ENCODE measurements around the gene LDB3. TPM values are rescaled to one million over a fixed set of nuclear protein-coding genes. Genes with fewer than 3 reads are reported as not detected.

The LDB3 gene
- total RNA-seq, 1 experiment from 2014 or later = 0.04 TPM

- Histone ChIP-seq H3K27me3 (ENCODE audit: low read length) (no peaks in the 10 kb centered on the region), H3K9me3 (ENCODE audit: low read length) (no peaks in the 10 kb centered on the region), H3K9me2 (replicated peaks; ENCODE audit: low read length) (no peaks in the 10 kb centered on the region), H3K36me3 (ENCODE audit: low read depth, low read length) (no peaks in the 10 kb centered on the region), H3K27ac (ENCODE audit: low read length) (no peak overlapping the region), H3K4me3 (ENCODE audit: low read length) (no peak overlapping the region), H3K79me2 (ENCODE audit: low read length) (no peaks in the 10 kb centered on the region), H3F3A (ENCODE audit: low read length, unreplicated experiment) (no peaks in the 10 kb centered on the region), H3K9ac (ENCODE audit: low read length) (no peak overlapping the region), H3K4me1 (ENCODE audit: insufficient read depth, low read length) (no peaks in the 10 kb centered on the region), H2AFZ (ENCODE audit: low read length) (no peak overlapping the region), H4K20me1 (ENCODE audit: low read length) (no peaks in the 10 kb centered on the region), H3K4me2 (ENCODE audit: low read length) (no peak overlapping the region)
- CTCF ChIA-PET = no interaction called here
- POLR2A ChIA-PET (ENCODE audit: unreplicated experiment) = no interaction called here
- ATAC-seq (no peak), DNase-seq (no peak)
- no TSS peak for BruUV-seq (replicated peaks)
- intact Hi-C loops (cut with micrococcal nuclease) = no loop called here
- TF ChIP-seq EZH2 (IDR thresholded peaks at IDR 0.05; ENCODE audit: low read length, unreplicated experiment) (no peak), EZH2phosphoT487 (IDR thresholded peaks at IDR 0.05; ENCODE audit: borderline replicate concordance, low read length) (no peak)
- TF ChIP-seq, protein P1, sequence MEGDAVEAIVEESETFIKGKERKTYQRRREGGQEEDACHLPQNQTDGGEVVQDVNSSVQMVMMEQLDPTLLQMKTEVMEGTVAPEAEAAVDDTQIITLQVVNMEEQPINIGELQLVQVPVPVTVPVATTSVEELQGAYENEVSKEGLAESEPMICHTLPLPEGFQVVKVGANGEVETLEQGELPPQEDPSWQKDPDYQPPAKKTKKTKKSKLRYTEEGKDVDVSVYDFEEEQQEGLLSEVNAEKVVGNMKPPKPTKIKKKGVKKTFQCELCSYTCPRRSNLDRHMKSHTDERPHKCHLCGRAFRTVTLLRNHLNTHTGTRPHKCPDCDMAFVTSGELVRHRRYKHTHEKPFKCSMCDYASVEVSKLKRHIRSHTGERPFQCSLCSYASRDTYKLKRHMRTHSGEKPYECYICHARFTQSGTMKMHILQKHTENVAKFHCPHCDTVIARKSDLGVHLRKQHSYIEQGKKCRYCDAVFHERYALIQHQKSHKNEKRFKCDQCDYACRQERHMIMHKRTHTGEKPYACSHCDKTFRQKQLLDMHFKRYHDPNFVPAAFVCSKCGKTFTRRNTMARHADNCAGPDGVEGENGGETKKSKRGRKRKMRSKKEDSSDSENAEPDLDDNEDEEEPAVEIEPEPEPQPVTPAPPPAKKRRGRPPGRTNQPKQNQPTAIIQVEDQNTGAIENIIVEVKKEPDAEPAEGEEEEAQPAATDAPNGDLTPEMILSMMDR (conservative IDR thresholded peaks at IDR 0.05; ENCODE audit: low read depth, low read length) = no peak
Observed at GRCh38 chr10:86705139-86705538, 36.8 kb downstream of the LDB3 start.

DNA sequence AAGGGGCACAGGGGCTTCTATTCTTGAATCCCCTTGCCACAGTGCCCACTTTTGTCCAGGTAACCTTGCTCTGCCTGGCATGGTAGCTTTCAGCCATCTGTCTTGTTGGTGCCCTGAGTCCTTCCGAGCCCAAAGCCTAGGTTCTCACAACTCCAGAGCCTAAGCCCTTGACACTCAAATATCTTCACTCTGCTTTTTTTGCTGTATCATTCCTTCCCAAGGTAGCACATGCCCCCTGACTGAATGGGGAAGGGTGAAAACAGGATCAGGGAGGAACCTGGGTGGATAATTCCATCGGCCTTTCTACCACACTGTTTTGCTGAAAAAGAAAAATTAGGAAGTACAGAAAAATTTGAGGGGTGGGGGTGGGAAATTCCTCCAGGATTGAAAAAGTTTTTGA is 37.6 kb downstream of the LDB3 start:
- Histone ChIP-seq H3K4me2 (ENCODE audit: low read length) (no peak overlapping the region), H2AFZ (ENCODE audit: low read length) (no peak overlapping the region), H3K9ac (ENCODE audit: low read length) (no peak overlapping the region), H3K9me3 (ENCODE audit: low read length) (no peaks in the 10 kb centered on the region), H3K4me3 (ENCODE audit: low read length) (no peak overlapping the region), H3K27ac (ENCODE audit: low read length) (no peak overlapping the region), H4K20me1 (ENCODE audit: low read length) (no peaks in the 10 kb centered on the region), H3K79me2 (ENCODE audit: low read length) (no peaks in the 10 kb centered on the region), H3K9me2 (replicated peaks; ENCODE audit: low read length) (no peaks in the 10 kb centered on the region), H3K27me3 (ENCODE audit: low read length) (no peaks in the 10 kb centered on the region), H3K36me3 (ENCODE audit: low read depth, low read length) (no peaks in the 10 kb centered on the region), H3F3A (ENCODE audit: low read length, unreplicated experiment) (no peaks in the 10 kb centered on the region), H3K4me1 (ENCODE audit: insufficient read depth, low read length) (peaks cover 3% of the 10 kb centered on the region; the same call in 1 of the 2 replicates)
- BruUV-seq (replicated peaks) = no TSS peak
- no peak for TF ChIP-seq EZH2 (IDR thresholded peaks at IDR 0.05; ENCODE audit: low read length, unreplicated experiment)
- TF ChIP-seq EZH2phosphoT487 (IDR thresholded peaks at IDR 0.05; ENCODE audit: borderline replicate concordance, low read length) = no peak
- ATAC-seq (no peak), DNase-seq (no peak)
- CTCF ChIA-PET = no interaction called here
- POLR2A ChIA-PET (ENCODE audit: unreplicated experiment) = no interaction called here
- intact Hi-C loops (cut with micrococcal nuclease) = no loop called here

GRCh38 chr10:86706401-86706841 is 38.1 kb downstream of the LDB3 start:
- CTCF ChIA-PET = no interaction called here
- no TSS peak for BruUV-seq (replicated peaks)

More at GRCh38 chr10:86706401-86706841, 38.1 kb downstream of the LDB3 start:
- Histone ChIP-seq H2AFZ (ENCODE audit: low read length) (no peak overlapping the region), H3F3A (ENCODE audit: low read length, unreplicated experiment) (no peaks in the 10 kb centered on the region), H4K20me1 (ENCODE audit: low read length) (no peaks in the 10 kb centered on the region), H3K4me3 (ENCODE audit: low read length) (no peak overlapping the region), H3K27ac (ENCODE audit: low read length) (no peak overlapping the region), H3K4me1 (ENCODE audit: insufficient read depth, low read length) (peaks cover 4% of the 10 kb centered on the region; the same call in 1 of the 2 replicates), H3K79me2 (ENCODE audit: low read length) (no peaks in the 10 kb centered on the region), H3K9me2 (replicated peaks; ENCODE audit: low read length) (no peaks in the 10 kb centered on the region), H3K9ac (ENCODE audit: low read length) (no peak overlapping the region), H3K9me3 (ENCODE audit: low read length) (no peaks in the 10 kb centered on the region), H3K27me3 (ENCODE audit: low read length) (no peaks in the 10 kb centered on the region), H3K4me2 (ENCODE audit: low read length) (no peak overlapping the region), H3K36me3 (ENCODE audit: low read depth, low read length) (no peaks in the 10 kb centered on the region)
- ATAC-seq = no peak
- intact Hi-C loops (cut with micrococcal nuclease) = no loop called here
- no peak for DNase-seq
- TF ChIP-seq EZH2phosphoT487 (IDR thresholded peaks at IDR 0.05; ENCODE audit: borderline replicate concordance, low read length) (no peak), EZH2 (IDR thresholded peaks at IDR 0.05; ENCODE audit: low read length, unreplicated experiment) (no peak)
- TF ChIP-seq, protein P1 (conservative IDR thresholded peaks at IDR 0.05; ENCODE audit: low read depth, low read length) = no peak
- POLR2A ChIA-PET (ENCODE audit: unreplicated experiment) = no interaction called here
